Lower leg skin (tissue), 4 donors: Measurements from ENCODE around the gene ADAM8. TPM values are rescaled to one million over a fixed set of nuclear protein-coding genes. Genes with fewer than 3 reads are reported as not detected.

Experiments used
- DNase-seq, 2 donors: peaks; one replicate each; pipeline ENCODE4 v3.0.0-alpha.2; 2019; ENCODE audit warnings: low spot score in 2 of 2
- H3K4me3 ChIP-seq: fragments of 200-600 bp; sonication (generic); 2 replicates; pipeline ENCODE4 v1.5.1; 2017; ENCODE audit warnings: mild to moderate bottlenecking, low read depth; ENCODE audit not compliant: poor library complexity, severe bottlenecking
- POLR2A ChIP-seq, 2 donors: fragments of 450-650 bp; IDR thresholded peaks; one replicate each; pipeline ENCODE4 v1.6.1; 2016 to 2017; ENCODE audit warnings: antibody characterized with exemption in 2 of 2, mild to moderate bottlenecking in 1 of 2, moderate library complexity in 1 of 2
- WGBS, 2 donors: methylation state at CpG; one replicate each; pipeline ENCODE4 v1.1.5; 2018; 5-methylcytosine and 5-hydroxymethylcytosine counted together
- intact Hi-C: fragments of 100-400 bp; cut with DNase I; formaldehyde crosslinking; loops from one replicate; pipeline ENCODE4 v1.15.0; 2023; ENCODE audit warnings: low total_unique reads
- total RNA-seq, 4 donors: library from RNA; depleted of rRNA; stranded (reverse); fragments of >200 nt; gene quantifications; one replicate each; pipeline ENCODE4 v1.1.0, GENCODE V29; 2016
- TF ChIP-seq, protein P1 (sequence below), 3 donors: fragments of 450-650 bp; IDR thresholded peaks; one replicate each; pipeline ENCODE4 v1.5.1; 2016; ENCODE audit warnings: antibody characterized with exemption in 3 of 3, mild to moderate bottlenecking in 3 of 3, moderate library complexity in 2 of 3

The ADAM8 gene
- total RNA-seq, 4 donors from 2014 or later: 3.3 to 5.9 (median 4.6) TPM

DNA sequence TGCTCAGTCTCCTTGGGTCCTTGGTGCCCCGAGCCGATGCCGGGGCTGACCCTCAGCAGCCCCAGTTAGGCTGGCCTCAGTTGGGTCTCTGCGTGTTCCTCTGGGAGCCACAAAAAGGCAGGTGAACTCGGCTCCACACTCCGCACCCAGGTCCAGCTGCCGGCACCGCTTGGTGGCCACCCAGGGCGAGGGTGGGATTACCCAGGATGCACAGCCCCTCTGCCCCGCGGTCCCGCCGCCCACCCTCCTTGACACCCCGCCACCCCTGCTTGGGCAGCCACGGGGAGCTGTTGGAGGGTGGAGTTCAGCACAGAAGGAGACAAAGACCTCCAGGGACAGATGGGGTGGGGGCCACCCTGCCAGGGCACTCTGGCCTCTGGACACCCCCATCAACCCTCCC lies 21.3 kb downstream of the ADAM8 start:
- 88 to 94% methylated on average over 11 to 12 of the region's 15 CpGs for WGBS, 2 donors
- no peak for DNase-seq
- H3K4me3 ChIP-seq: no peak overlapping the region
- TF ChIP-seq, protein P1, sequence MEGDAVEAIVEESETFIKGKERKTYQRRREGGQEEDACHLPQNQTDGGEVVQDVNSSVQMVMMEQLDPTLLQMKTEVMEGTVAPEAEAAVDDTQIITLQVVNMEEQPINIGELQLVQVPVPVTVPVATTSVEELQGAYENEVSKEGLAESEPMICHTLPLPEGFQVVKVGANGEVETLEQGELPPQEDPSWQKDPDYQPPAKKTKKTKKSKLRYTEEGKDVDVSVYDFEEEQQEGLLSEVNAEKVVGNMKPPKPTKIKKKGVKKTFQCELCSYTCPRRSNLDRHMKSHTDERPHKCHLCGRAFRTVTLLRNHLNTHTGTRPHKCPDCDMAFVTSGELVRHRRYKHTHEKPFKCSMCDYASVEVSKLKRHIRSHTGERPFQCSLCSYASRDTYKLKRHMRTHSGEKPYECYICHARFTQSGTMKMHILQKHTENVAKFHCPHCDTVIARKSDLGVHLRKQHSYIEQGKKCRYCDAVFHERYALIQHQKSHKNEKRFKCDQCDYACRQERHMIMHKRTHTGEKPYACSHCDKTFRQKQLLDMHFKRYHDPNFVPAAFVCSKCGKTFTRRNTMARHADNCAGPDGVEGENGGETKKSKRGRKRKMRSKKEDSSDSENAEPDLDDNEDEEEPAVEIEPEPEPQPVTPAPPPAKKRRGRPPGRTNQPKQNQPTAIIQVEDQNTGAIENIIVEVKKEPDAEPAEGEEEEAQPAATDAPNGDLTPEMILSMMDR (IDR thresholded peaks at IDR 0.05): no peak
- TF ChIP-seq POLR2A (IDR thresholded peaks at IDR 0.05): no peak
- intact Hi-C loops: no loop called here

DNA sequence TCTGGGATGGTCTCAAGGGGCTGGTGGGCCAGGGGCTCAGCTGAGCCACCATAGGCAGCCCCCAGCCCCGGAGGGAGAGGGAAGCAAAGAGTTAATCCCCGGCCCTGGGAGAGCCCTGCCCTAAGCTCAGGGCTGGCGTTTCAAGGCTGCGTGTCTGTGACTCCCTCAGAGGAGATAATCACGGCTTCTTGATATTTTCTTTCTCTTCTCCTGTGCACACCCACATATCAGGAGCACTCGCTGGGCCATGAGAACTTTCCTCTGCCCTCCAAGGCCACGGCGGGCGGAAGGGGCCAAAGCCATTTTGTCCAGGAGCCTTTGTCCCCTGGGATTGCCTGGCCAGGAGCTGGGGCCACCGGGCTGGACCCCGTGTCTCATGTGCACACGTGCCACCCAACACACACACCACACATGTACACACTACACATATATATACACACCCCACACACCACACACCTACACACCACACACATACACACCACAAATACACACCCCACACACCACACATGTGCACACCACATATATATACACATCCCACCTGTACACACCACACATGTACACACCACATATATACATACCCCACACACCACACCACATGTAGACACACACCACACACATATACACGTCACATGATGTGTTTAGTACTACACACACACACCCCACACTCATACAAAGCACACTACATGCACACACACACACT lies 22.1 kb downstream of the ADAM8 start:
- DNase-seq: no peak
- H3K4me3 ChIP-seq: no peak overlapping the region
- intact Hi-C loops: no loop called here
- TF ChIP-seq, protein P1 (IDR thresholded peaks at IDR 0.05): no peak
- TF ChIP-seq POLR2A (IDR thresholded peaks at IDR 0.05): no peak
- 56% methylated on average over 13 of the region's 13 CpGs for WGBS, 2 donors

DNA sequence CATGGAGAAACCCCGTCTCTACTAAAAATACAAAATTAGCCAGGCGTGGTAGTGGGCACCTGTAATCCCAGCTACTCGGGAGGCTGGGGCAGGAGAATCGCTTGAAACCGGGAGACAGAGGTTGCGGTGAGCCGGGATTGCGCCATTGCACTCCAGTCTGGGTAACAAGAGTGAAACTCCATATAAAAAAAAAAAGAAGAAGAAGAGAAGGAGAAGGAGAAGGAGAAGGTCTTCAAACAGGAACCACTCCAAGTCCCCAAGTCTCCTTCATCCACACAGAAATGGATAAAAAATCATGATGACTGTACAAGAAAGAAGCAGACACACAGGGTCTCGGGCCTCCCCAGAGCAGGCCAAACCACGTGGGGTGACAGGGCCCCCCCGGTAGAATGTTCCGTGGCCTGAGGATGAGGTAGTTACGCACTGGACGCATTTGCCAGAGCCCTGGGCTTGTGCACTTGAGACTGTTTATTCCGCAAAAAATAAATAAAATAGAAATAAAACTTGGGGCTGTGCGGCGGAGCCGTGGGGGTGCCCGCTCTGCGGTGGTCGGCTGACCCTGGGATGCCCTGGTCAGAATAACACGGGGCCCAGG lies 23.2 kb downstream of the ADAM8 start:
- TF ChIP-seq, protein P1 (IDR thresholded peaks at IDR 0.05): no peak
- TF ChIP-seq POLR2A (IDR thresholded peaks at IDR 0.05): no peak
- intact Hi-C loops: no loop called here
- H3K4me3 ChIP-seq: no peak overlapping the region
- DNase-seq: no peak
- WGBS, 2 donors: 82 to 86% methylated on average over 22 of the region's 22 CpGs

DNA sequence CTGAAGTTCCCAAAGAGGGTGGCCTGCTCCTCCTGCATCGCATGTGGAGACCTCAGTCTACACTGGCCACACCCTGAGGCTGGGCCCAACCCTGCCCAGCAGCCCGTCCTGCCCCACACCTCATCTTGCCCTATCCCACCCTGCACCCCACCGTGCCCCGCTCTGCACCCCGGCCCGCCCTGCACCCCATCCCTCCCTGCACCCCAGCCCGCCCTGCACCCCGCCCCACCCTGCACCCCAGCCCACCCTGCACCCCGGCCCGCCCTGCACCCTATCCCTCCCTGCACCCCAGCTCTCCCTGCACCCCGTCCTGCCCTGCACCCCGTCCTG lies 24.5 kb downstream of the ADAM8 start:
- no peak for DNase-seq
- 74 to 82% methylated on average over 11 to 12 of the region's 12 CpGs for WGBS, 2 donors
- H3K4me3 ChIP-seq: no peak overlapping the region
- intact Hi-C loops: no loop called here
- TF ChIP-seq POLR2A (IDR thresholded peaks at IDR 0.05): no peak
- TF ChIP-seq, protein P1 (IDR thresholded peaks at IDR 0.05): no peak

DNA sequence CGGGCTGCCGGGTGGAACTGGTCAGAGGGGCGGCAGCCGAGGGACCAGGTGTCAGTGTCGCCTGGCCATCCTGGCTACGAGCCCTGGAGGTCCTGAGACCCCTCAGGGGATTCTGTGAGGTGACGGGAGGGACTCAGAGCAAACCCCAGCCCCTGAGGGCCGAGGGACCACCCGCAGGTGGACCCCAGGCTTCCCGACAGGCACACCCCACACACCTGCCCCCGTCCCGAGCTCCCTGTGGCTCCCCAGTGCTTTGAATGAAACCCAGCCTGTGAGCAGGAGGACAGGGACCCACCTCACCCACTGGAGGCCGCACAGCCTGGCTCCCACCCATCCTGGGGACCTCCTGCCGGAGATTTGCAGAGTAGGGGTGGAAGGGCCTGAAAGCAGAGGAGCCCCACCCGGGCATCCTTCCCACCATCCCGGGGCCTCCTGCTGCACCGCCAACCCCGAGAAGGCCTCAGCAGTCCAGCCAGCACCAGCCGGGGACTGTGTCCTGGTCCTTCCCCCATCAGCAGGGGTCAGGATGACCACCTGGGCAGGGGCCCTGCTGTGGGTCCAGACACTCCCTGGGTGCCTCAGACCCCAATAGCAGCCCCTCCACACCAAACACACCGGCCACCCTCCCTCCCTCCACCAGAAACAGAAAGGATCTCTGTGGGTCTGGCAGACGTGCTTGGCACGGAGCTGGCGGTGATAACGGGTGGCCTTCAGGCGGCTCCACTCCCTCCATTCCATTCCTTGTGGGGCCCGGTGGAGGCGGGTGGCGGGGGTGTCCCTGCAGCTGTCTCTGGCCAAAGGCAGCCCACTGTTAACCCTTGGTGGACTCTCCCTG lies 25.1 kb downstream of the ADAM8 start:
- TF ChIP-seq POLR2A (IDR thresholded peaks at IDR 0.05): no peak
- TF ChIP-seq, protein P1 (IDR thresholded peaks at IDR 0.05): no peak
- no peak for DNase-seq
- no peak overlapping the region for H3K4me3 ChIP-seq
- 56 to 57% methylated on average over 14 to 23 of the region's 28 CpGs for WGBS, 2 donors
- intact Hi-C loops: no loop called here
